IMR-90 (cell line): Measurements from ENCODE around the gene HEYL. TPM values are rescaled to one million over a fixed set of nuclear protein-coding genes. Genes with fewer than 3 reads are reported as not detected.

Experiments
- ATAC-seq: fragments of 200-7000 bp; cut with Tn5 transposase; 2 replicates; pipeline ENCODE4 v1.9.1; 2020; ENCODE audit warnings: low read depth, mild to moderate bottlenecking, moderate library complexity
- BruUV-seq: library from RNA; stranded (reverse); fragments of 400-500 nt; replicated peaks from 2 replicates; lab custom pipeline; 2021; lab: Mats Ljungman, UMichigan
- CTCF ChIA-PET: fragments of 300-600 bp; formaldehyde crosslinking; extraction: SDS; loops from one replicate; lab custom pipeline; 2021; ENCODE audit warnings: antibody characterized with exemption; lab: Yijun Ruan, JAX
- POLR2A ChIA-PET: fragments of 300-600 bp; sonication (Branson Sonifier 250); formaldehyde crosslinking; loops from one replicate; lab custom pipeline; 2022; ENCODE audit warnings: antibody characterized with exemption; ENCODE audit not compliant: unreplicated experiment; lab: Charles Lee
- DNase-seq: peaks from one replicate; pipeline ENCODE4 v3.0.0; 2013
- H2AFZ ChIP-seq: replicated peaks from 2 replicates; pipeline ENCODE3; 2013; ENCODE audit warnings: low read length, mild to moderate bottlenecking; ENCODE audit not compliant: poor library complexity
- H2AK5ac ChIP-seq: 2 replicates; pipeline ENCODE4 v1.6.1; 2013; ENCODE audit warnings: low read depth, low read length, inconsistent platforms
- H2AK9ac ChIP-seq: replicated peaks from 2 replicates; pipeline ENCODE3; 2013; ENCODE audit warnings: mild to moderate bottlenecking, low read depth, low read length, moderate library complexity; ENCODE audit not compliant: poor library complexity
- H2BK120ac ChIP-seq: 2 replicates; pipeline ENCODE4 v1.6.1; 2013; ENCODE audit warnings: low read depth, low read length, inconsistent platforms
- H2BK15ac ChIP-seq: 3 replicates; pipeline ENCODE4 v1.6.1; 2013; ENCODE audit warnings: low read depth, low read length, inconsistent platforms
- H2BK20ac ChIP-seq: 2 replicates; pipeline ENCODE4 v1.6.1; 2013; ENCODE audit warnings: low read depth, mild to moderate bottlenecking, inconsistent platforms, low read length, moderate library complexity
- H2BK5ac ChIP-seq: 2 replicates; pipeline ENCODE4 v1.6.1; 2013; ENCODE audit warnings: mild to moderate bottlenecking, low read depth, low read length, inconsistent platforms; ENCODE audit not compliant: poor library complexity, severe bottlenecking
- H3K14ac ChIP-seq: replicated peaks from 2 replicates; pipeline ENCODE4 v1.6.1; 2013; ENCODE audit warnings: low read depth, low read length, inconsistent platforms
- H3K18ac ChIP-seq: 2 replicates; pipeline ENCODE4 v1.6.1; 2013; ENCODE audit warnings: low read depth, low read length, control low read depth
- H3K23ac ChIP-seq: 2 replicates; pipeline ENCODE4 v1.6.1; 2013; ENCODE audit warnings: low read depth, low read length, inconsistent platforms
- H3K27ac ChIP-seq: 2 replicates; pipeline ENCODE4 v1.5.1; 2013; ENCODE audit warnings: mild to moderate bottlenecking, control low read depth, low read length; ENCODE audit not compliant: insufficient read depth
- H3K27me3 ChIP-seq: 2 replicates; pipeline ENCODE4 v1.6.1; 2013; ENCODE audit warnings: low read length; ENCODE audit not compliant: control insufficient read depth, insufficient read depth
- H3K36me3 ChIP-seq: 2 replicates; pipeline ENCODE4 v1.6.1; 2013; ENCODE audit warnings: low read length, mixed read lengths; ENCODE audit not compliant: control insufficient read depth, insufficient read depth
- H3K4ac ChIP-seq: 2 replicates; pipeline ENCODE4 v1.6.1; 2013; ENCODE audit warnings: low read depth, low read length, inconsistent platforms
- H3K4me1 ChIP-seq: 2 replicates; pipeline ENCODE4 v1.6.1; 2013; ENCODE audit warnings: low read length, mixed read lengths; ENCODE audit not compliant: control insufficient read depth, insufficient read depth
- H3K4me2 ChIP-seq: 2 replicates; pipeline ENCODE4 v1.6.1; 2013; ENCODE audit warnings: low read depth, mild to moderate bottlenecking, control low read depth, low read length, moderate library complexity
- H3K4me3 ChIP-seq: 2 replicates; pipeline ENCODE4 v1.5.1; 2013; ENCODE audit warnings: low read depth, mild to moderate bottlenecking, control low read depth, low read length, moderate library complexity; ENCODE audit not compliant: insufficient read depth
- H3K56ac ChIP-seq: 2 replicates; pipeline ENCODE4 v1.6.1; 2013; ENCODE audit warnings: low read length, inconsistent platforms; ENCODE audit not compliant: insufficient read depth; ENCODE audit errors: extremely low read depth
- H3K79me1 ChIP-seq, 2 experiments: 2 replicates each; pipeline ENCODE4 v1.6.1; 2013; ENCODE audit warnings: low read length in 2 of 2, inconsistent platforms in 1 of 2, low read depth in 1 of 2
- H3K9ac ChIP-seq: 2 replicates; pipeline ENCODE4 v1.6.1; 2013; ENCODE audit warnings: low read depth, low read length, control low read depth
- H3K9me1 ChIP-seq: 2 replicates; pipeline ENCODE4 v1.6.1; 2013; ENCODE audit warnings: low read length, inconsistent platforms; ENCODE audit not compliant: insufficient read depth
- H3K9me3 ChIP-seq: 2 replicates; pipeline ENCODE4 v1.6.1; 2013; ENCODE audit warnings: low read length; ENCODE audit not compliant: control insufficient read depth, insufficient read depth
- H4K20me1 ChIP-seq: 2 replicates; pipeline ENCODE4 v1.6.1; 2013; ENCODE audit warnings: low read length, inconsistent platforms; ENCODE audit not compliant: insufficient read depth
- H4K5ac ChIP-seq: 2 replicates; pipeline ENCODE4 v1.6.1; 2013; ENCODE audit warnings: mild to moderate bottlenecking, low read depth, low read length, control low read depth
- H4K8ac ChIP-seq, 2 experiments: 2 replicates each; pipeline ENCODE4 v1.6.1; 2013; ENCODE audit warnings: low read depth in 2 of 2, low read length in 2 of 2, control low read depth in 1 of 2, inconsistent platforms in 1 of 2
- H4K91ac ChIP-seq: 2 replicates; pipeline ENCODE4 v1.6.1; 2013; ENCODE audit warnings: low read depth, low read length, inconsistent platforms; ENCODE audit not compliant: insufficient read depth
- BHLHE40 ChIP-seq: fragments of 150-350 bp; IDR thresholded peaks from 2 replicates; pipeline ENCODE4 v1.6.1; 2016; ENCODE audit warnings: mild to moderate bottlenecking, low read depth, low read length
- CHD1 ChIP-seq: IDR thresholded peaks from 2 replicates; pipeline ENCODE4 v1.6.1; 2012; ENCODE audit warnings: low read depth, low read length, improper control_type of control experiment
- CTCF ChIP-seq: conservative IDR thresholded peaks from 2 replicates; pipeline ENCODE4 v1.5.1; 2012; ENCODE audit warnings: mild to moderate bottlenecking, low read depth, low read length, improper control_type of control experiment
- FOS ChIP-seq: fragments of 150-350 bp; IDR thresholded peaks from 2 replicates; pipeline ENCODE4 v1.6.1; 2016; ENCODE audit warnings: low read depth, low read length
- MAZ ChIP-seq: IDR thresholded peaks from 2 replicates; pipeline ENCODE4 v1.6.1; 2012; ENCODE audit warnings: low read depth, mild to moderate bottlenecking, low read length, improper control_type of control experiment, moderate library complexity, borderline replicate concordance
- RCOR1 ChIP-seq: IDR thresholded peaks from 2 replicates; pipeline ENCODE4 v1.6.1; 2012; ENCODE audit warnings: mild to moderate bottlenecking, low read length, improper control_type of control experiment; ENCODE audit not compliant: insufficient replicate concordance
- WGBS, 2 experiments: methylation state at CpG; one replicate each; pipeline versions ENCODE4 v1.1.5 to v1.1.7; 2013; ENCODE audit warnings: missing lambda C conversion rate in 2 of 2; ENCODE audit not compliant: insufficient read length in 1 of 2; ENCODE audit errors: extremely low coverage in 2 of 2; 5-methylcytosine and 5-hydroxymethylcytosine counted together
- dilution Hi-C: fragments of 300-500 bp; cut with HindIII; formaldehyde crosslinking; loops from one replicate; pipeline ENCODE4 v1.14.3; 2018; ENCODE audit warnings: low sequenced_read_pairs; ENCODE audit not compliant: unreplicated experiment
- in situ Hi-C: fragments of 300-500 bp; cut with MboI; formaldehyde crosslinking; loops from 3 replicates; pipeline ENCODE4 v1.14.3; 2019; ENCODE audit warnings: low sequenced_read_pairs, inconsistent platforms, mixed read lengths
- intact Hi-C: fragments of 100-400 bp; cut with micrococcal nuclease; formaldehyde crosslinking; loops from 2 replicates; pipeline ENCODE4 v1.10.0; 2022
- polyA plus RNA-seq, 3 experiments: library from polyadenylated mRNA; depleted of rRNA; stranded (reverse); fragments of >200 nt; gene quantifications; 2 replicates each; pipeline ENCODE4 v1.2.3, GENCODE V29; 2012; ENCODE audit warnings: low replicate concordance in 1 of 3
- total RNA-seq: library from RNA; depleted of rRNA; stranded (reverse); fragments of >200 nt; gene quantifications from 2 replicates; pipeline ENCODE4 v1.2.3, GENCODE V29; 2012

HEYL gene
- total and polyA plus RNA-seq, 2 of the 4 experiments (the other 2 are of a cell fraction): 0.02 TPM; not detected in 1

- no TSS peak for BruUV-seq
- DNase-seq (no peak), ATAC-seq (no peak)
- H3K4ac ChIP-seq: no peak overlapping the region
- no peak overlapping the region for H4K5ac ChIP-seq
- no peak overlapping the region for H2AK9ac ChIP-seq
- CTCF ChIA-PET: no interaction called here
- no peak overlapping the region for H3K18ac ChIP-seq
- no peak overlapping the region for H3K56ac ChIP-seq
- no CpG with 5 or more reads among the region's 1 CpG for WGBS, 2 experiments
- POLR2A ChIA-PET: no interaction called here
- no peak overlapping the region for H2BK120ac ChIP-seq
- intact Hi-C loops (no loop called here), dilution Hi-C loops (no loop called here), in situ Hi-C loops (no loop called here)
- no peak overlapping the region for H3K14ac ChIP-seq
- no peaks in the 10 kb centered on the region for H3K4me1 ChIP-seq
- H3K4me3 ChIP-seq: no peak overlapping the region
- H3K27me3 ChIP-seq: peaks cover 82% of the 10 kb centered on the region
- no peak overlapping the region; the same call in 1 of the 2 replicates for H3K23ac ChIP-seq
- H3K9ac ChIP-seq: no peak overlapping the region
- no peak overlapping the region for H2BK15ac ChIP-seq
- no peak overlapping the region for H2AFZ ChIP-seq
- H3K4me2 ChIP-seq: no peak overlapping the region
- H4K91ac ChIP-seq: no peak overlapping the region
- H3K79me1 ChIP-seq: no peaks in the 10 kb centered on the region
- no peak overlapping the region for H4K8ac ChIP-seq
- H2BK20ac ChIP-seq: no peak overlapping the region
- no peaks in the 10 kb centered on the region for H4K20me1 ChIP-seq
- no peak overlapping the region for H3K27ac ChIP-seq
- peaks cover 4% of the 10 kb centered on the region; the same call in 1 of the 2 replicates for H3K9me1 ChIP-seq
- TF ChIP-seq CTCF (no peak), MAZ (no peak), RCOR1 (no peak), BHLHE40 (no peak), CHD1 (no peak), FOS (no peak)
- H2AK5ac ChIP-seq: no peak overlapping the region
- H3K9me3 ChIP-seq: peaks cover 4% of the 10 kb centered on the region
- no peak overlapping the region for H2BK5ac ChIP-seq
- H3K36me3 ChIP-seq: no peaks in the 10 kb centered on the region
These were observed 42.6 kb upstream of the HEYL start for GRCh38 chr1:39681999-39682398.
